ENCODE results near the gene EHF.

Gene EHF

DNA sequence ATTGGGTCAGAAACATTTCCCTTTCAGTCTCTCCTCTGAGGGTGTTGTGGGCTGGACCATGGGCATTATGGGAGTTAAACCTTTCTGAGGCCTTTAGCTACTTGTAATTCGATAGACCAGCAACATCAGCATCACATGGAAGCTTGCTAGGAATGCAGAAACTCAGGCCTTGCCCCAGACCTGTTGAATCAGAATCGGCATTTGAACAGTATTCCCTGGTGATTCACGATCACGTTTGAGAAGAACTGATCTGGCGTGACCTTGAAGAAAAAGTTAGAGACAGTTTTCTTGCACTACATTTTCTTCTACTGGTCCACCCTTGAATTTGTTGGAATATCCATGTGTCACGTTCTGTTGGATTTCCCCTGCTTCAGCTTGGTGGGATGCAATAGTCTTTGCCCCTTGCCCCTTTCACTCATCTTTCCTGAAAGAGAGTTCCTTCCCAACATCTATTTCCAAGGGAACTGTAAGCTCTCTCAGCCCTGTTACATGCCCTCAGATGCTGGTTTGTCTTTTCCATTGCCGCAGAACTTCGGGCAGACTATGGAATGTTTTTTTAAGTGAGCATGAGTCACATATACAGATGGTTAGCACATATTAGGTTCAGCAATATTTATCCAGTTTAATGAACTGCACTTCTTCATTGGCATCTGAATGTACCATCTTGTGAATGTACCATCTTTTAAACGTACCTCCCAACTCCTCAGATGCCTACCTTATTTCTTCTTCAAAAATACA, 23.9 kb downstream of the EHF start:
- peak; percentile 82 for DNase-seq (ENCODE audit: low read depth)

DNA sequence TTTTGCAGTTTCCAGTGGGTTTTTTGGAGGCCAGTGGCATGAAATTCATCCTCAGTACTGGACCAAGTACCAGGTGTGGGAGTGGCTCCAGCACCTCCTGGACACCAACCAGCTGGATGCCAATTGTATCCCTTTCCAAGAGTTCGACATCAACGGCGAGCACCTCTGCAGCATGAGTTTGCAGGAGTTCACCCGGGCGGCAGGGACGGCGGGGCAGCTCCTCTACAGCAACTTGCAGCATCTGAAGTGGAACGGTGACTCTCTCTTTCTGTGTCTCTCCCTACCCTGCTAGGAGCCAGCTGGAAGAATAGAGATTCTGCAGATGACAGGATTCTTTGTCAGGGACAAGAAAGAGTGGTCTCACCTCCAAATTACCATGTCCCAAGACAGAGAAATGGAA, 25.5 kb downstream of the EHF start:
- DNase-seq (ENCODE audit: low read depth), result no peak

DNA sequence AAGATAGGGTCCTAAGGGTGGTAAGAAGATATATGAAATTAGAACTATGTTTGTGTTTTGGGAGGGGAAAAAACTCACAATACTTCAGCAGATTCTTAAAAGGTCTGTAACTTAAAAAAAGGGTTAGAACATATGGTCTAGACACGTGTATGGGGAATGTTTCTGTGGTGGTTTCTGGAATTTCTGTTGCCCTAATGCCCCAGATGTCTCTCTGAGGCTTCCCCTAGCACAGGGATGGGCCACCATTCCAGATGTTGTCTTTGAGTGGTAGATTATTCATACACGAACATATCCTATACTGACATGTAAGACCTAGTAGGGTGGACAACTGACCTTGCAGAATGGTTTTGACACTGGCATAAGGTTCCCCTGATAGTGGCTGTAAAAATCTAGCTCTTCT, 26.2 kb downstream of the EHF start:
- no peak for DNase-seq (ENCODE audit: low read depth)

DNA sequence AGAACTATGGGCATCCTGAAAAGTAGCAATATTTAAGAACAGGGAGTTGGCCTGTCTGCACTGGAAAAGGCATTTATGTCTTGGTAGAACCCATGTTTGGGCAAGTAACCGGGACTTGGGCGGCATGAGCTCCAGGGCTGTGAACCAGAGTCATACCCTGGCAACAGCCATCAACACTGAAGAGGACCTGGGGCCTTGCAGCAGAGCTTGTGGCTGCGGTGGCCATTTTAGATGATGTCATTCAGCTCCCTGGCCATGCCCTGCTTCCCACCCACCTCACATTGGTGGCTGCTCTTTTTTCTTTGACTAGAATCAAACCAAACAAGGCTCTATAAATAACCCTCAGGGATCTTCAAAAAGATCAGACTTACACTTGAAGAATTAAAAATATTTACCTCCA, 26.6 kb downstream of the EHF start:
- DNase-seq (ENCODE audit: low read depth), result no peak

DNA sequence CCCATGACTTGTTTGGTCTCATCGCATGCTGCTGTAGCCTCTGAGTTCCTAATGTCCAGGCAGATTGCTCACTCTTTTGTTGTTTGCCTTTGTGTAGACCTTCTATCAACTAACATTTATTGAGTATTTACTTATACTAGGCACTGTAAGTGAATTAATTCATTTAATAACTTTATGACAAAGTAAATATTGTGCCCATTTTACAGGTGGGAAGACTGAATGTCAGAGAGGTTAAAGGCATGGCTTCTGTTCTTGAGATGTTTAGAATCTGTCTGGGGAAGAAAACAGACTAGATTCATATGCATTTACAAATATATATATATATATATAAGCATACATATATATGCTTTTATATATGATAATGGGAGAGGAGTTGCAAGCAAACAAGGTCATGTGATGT, 27.1 kb downstream of the EHF start:
- no peak for DNase-seq (ENCODE audit: low read depth)

DNA sequence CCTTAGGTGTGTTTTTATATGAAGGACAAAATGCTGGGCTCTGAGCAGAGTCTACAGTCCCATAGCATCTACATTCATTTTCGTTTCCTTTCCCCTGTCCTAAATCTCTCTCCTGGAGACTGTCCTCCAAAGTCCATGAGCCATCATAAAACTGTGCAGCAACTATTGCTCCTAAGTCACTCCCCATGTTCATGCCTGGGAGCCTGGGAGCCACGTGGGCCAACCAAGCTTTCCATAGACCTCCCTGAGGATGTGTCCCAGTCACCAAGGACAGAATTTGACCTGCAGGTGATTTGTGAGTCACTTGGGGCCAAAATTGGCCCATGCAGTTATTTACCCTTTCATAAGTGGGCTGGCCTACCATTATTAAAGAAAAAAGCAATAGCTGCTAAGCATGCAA, 28.7 kb downstream of the EHF start:
- no peak for DNase-seq (ENCODE audit: low read depth)

DNA sequence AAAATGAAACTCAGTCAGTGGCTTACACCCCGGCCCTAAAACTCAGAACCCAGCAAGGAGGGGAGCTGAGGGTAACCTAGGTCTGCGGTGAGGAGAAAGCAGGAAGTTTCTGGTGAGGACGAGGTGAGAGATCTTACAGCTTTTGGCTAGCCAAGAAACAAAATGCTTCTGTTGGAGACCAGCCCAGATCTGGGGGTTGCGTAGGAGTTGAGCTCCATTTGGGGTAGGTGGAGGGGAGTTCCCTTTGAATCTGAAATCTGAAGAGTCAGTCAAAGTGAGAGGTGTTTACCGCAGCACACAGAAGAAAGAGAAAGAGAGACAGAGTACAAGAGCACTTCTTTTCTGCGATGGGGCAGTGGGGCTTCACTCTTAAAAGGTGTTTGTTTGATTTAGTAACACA, 29.6 kb downstream of the EHF start:
- DNase-seq (ENCODE audit: low read depth), result no peak

DNA sequence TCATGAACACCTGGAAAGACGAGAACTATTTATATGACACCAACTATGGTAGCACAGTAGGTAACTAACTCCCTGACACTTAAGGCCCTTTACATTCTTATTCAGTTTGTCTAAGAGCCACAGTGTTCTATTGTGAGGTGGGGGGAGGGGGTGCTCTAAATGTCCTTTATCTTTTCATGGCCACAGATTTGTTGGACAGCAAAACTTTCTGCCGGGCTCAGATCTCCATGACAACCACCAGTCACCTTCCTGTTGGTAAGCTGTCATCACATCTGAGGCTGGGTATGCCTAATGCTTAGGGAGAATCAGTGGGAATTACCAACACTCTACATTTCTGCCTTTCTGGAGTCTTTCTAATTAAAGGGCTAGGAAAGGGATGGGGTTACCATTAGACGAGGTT, 30.7 kb downstream of the EHF start:
- DNase-seq (ENCODE audit: low read depth), result peak; percentile 35

DNA sequence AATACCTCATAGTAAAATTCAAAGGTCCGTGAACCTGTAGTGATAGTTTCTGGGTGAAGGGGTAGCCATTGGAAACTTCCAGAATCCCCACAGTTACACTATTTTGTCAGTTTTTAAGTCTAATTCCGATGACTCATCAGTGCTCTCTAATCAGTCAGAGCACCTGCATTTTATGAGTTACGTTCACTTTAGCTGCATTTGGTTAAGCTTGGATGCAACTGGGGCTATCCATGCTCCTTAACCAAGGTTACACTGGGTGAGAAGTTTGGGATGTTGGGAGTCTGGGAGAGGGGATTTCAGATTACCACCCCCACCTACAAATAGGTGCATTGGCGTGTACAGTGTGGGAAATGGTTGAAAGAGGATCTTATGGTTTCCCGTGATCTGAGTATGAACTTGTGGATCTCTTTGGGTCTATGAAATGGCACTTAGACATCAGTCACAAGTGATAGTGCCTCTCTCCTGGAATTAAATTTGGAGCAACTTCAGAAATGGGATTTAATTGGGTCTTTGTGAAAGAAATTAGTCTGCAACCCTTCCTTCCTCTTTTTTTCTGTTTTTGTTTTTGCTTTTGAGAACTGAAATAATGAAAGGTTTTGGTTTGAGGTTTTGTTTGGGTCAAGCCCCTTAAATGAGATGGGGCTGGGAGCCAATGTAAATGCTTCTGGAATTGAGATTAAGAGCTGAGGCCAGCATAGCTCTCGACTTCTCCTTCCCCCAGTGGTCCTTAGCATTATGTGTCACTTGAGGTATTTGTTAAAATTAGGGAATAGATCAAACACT, 31.5 kb downstream of the EHF start:
- DNase-seq (ENCODE audit: low read depth), result peak; percentile 34

DNA sequence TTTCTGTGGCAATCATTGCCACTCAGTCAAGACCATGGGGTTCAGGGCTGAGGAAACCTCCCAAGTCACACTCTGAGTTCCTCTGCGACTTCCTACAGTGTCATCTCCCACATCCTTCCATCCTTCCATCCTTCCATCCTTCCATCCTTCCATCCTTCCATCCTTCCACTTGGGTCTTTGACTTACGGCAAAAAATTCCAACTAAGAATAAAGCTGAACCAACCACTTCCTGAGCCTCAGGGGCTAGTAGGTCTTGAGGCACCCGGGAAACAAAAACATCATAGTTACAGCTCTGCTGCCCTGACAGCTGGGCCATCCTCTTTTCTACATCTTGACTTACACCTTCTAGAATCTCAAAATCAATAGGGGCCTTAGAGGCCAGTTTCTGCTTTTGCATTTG, 32.1 kb downstream of the EHF start:
- peak; percentile 63 for DNase-seq (ENCODE audit: low read depth)

DNA sequence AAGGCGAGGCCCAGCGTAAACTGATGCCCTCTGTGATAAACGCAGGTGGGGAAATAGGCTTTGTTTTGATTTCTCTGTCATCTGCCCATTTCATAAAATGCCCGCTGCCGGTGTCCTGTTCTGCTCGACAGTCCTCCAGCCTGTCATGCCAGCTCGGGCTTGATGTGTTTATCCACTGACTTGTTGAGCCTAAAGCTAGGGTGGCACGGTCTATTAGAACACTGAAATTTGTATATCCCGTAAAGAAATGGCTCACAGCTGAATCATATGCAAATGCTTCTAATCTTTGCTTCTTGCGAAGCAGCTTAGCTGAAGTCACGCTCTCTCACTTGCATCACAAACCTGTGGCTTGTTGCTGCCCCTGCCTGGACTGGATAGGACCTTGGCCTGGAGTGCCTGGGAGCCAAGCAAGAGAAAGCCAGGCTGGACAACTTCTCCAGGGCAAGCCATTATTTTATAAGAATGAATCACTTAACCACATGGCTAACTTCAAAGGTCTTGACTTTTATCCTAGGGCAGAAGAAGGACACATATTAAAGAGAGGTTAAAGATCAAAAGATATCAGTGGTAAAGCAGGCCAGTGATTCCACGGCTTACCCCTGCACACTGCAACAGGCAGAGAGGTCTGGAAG, 33.1 kb downstream of the EHF start:
- DNase-seq (ENCODE audit: low read depth), result peak; percentile 99

DNA sequence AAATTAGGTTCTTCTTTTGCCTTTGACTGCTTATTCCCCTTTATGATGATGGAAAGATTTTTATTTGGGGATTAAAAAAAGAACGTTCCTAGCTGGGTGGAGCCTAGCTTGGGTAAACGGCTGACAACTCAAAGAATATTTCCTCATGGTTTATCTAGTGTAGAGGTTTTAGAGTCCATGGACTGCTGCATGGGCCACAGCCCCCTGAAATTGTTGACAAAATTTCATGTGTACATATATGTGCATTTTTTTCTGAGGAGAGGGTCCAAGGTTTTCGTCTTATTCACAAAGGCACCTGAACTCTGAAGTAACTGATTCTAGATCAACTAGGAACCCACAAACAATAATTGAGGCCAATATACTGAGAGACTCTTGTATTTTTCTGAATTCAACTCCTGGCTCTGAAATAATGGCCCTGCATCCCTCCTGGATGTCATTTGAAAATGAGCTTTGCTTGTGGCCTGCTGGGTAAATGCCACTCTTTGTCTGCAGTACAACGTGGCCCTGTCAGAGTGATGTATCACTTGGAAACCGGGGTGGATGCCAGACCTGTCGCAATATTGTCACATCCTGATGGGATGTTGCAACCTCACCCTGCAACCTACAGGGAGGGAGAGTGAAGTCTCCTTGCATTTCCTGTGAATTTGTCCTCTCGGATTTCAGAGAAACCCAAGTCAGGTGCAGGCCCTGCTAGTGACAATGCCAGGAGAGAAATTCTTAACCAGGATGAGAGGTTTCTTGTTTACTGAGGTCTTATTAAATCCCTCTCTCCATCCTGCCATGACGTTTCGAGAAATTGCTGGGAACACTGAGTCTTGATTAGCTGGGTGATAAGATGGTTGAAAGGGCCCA, 33.8 kb downstream of the EHF start:
- DNase-seq (ENCODE audit: low read depth), result peak; percentile 81

DNA sequence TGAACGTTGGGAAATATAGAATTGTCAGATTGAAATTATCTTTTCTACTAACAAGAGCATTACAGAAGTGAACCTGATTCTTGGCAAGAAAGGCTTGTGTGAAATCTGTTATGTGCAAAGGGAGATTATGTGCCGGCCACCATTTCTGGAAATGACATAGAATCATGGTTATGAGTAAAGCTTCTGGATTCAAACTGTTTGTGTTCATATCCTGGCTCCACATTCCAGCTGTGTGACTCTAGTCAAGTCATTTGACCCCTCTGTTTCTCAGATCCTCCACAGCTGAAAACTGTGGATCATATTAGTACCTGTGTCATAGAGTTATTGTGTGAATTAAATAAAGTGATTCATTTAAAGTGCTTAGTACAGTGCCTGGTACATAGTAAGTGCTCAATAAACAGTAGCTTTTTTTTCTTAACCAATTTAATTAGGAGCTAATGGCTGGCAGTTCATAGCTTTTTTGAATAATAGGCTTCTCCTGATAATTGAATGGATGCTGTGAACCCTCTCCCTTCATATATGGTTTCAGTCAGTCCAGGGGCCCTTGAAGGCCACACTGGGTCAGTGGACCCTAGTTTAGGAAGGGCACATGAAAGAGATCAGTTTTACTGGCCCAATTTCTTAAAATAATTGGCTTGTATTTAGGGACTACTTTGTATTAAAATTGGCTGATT, 34.6 kb downstream of the EHF start:
- DNase-seq (ENCODE audit: low read depth), result peak; percentile 96

DNA sequence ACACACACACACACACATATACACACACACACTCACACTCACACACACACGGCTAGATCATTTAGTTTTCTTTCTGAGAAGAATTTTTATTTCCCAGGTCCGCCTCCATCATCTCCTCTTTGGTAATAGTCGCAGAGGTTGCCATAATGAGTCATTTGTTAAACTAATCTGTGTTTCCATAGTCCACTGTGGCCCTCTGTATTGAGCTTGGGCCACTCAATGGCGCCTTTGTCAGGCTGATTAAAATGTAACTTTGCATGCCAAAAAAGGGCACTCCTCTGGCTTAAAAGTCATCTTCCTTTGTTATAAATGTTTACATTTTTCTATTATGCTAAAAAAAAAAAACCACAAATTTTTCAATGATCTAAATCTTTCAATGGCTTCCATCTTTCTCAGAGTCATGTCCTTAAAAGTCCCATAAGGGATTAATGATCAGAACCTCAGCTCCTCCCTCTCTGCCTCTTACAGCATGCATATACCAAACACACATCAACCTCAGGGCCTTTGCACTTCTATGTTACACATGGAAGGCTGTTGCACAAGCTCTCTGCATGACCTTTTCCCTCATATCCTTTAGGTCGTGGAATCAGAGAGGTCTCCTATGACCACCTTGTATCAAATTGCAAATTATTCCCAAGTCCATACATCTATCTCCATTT, 35.3 kb downstream of the EHF start:
- DNase-seq (ENCODE audit: low read depth), result peak; percentile 28

DNA sequence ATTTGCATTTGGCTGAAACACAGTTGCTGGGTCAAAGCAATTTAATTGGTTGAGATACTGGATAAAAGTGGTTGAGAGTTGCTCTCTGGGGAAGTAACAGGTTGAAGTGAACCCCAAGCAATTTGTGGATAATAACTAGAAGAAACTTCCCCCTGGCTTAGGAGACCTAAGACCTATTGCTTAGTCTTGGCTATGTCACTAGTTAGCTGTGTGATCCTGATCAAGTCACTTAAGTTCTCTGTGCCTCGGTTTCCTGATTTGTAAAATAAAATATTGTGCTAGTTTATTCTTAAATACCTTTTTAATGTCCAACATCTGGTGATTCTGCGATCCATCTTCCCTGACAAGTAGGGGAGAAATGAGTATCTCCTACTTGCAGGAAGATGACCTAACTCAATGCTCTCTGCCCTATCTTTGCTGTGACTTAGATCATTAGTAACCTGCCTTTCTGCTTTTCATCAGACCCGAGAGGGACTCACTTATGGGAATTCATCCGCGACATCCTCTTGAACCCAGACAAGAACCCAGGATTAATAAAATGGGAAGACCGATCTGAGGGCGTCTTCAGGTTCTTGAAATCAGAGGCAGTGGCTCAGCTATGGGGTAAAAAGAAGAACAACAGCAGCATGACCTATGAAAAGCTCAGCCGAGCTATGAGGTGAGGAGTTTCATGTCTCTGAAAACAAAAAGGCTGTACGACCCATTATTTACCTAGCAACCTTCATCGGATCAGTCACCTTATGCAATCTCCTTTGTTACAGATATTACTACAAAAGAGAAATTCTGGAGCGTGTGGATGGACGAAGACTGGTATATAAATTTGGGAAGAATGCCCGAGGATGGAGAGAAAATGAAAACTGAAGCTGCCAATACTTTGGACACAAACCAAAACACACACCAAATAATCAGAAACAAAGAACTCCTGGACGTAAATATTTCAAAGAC, 37.5 kb downstream of the EHF start:
- no peak for DNase-seq (ENCODE audit: low read depth)

DNA sequence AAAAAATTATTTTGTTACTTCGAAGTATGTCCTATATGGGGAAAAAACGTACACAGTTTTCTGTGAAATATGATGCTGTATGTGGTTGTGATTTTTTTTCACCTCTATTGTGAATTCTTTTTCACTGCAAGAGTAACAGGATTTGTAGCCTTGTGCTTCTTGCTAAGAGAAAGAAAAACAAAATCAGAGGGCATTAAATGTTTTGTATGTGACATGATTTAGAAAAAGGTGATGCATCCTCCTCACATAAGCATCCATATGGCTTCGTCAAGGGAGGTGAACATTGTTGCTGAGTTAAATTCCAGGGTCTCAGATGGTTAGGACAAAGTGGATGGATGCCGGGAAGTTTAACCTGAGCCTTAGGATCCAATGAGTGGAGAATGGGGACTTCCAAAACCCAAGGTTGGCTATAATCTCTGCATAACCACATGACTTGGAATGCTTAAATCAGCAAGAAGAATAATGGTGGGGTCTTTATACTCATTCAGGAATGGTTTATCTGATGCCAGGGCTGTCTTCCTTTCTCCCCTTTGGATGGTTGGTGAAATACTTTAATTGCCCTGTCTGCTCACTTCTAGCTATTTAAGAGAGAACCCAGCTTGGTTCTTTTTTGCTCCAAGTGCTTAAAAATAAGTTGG, 38.3 kb downstream of the EHF start:
- no peak for DNase-seq (ENCODE audit: low read depth)

DNA sequence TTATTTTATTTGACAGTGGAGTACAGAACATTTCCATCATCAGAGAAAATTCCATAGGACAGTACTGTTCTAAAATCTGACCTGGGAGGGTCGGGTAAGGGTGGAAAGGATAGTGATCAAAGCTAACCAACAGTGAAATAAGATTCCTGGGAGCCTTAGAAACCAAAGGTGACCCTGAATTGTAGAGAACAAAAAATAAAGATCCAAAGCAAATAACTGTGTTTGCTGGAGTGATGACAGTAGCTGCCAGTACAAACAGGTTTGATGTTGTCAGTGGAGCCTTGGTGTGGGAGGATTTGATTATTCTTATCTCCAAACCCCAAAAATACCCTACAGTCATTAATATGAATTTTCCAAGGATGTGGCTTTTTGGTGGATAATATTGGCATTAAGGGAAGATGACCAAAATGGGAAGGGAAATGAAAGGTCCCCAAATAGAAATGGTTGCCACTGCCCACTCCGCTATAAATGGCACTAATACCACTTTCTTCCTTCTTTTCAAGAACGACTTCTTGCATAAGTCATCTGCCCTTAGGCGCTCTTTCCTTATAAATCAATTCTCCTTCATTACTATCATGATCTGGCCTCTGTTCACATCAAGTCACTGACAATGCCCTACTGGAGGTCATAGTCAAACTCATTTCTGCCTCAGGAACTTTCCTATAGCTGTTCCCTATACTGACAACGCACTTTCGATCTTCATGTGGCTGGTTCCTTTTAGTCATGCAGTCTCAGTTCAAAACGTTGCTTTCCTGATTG, 44.4 kb downstream of the EHF start:
- no peak for DNase-seq (ENCODE audit: low read depth)

DNA sequence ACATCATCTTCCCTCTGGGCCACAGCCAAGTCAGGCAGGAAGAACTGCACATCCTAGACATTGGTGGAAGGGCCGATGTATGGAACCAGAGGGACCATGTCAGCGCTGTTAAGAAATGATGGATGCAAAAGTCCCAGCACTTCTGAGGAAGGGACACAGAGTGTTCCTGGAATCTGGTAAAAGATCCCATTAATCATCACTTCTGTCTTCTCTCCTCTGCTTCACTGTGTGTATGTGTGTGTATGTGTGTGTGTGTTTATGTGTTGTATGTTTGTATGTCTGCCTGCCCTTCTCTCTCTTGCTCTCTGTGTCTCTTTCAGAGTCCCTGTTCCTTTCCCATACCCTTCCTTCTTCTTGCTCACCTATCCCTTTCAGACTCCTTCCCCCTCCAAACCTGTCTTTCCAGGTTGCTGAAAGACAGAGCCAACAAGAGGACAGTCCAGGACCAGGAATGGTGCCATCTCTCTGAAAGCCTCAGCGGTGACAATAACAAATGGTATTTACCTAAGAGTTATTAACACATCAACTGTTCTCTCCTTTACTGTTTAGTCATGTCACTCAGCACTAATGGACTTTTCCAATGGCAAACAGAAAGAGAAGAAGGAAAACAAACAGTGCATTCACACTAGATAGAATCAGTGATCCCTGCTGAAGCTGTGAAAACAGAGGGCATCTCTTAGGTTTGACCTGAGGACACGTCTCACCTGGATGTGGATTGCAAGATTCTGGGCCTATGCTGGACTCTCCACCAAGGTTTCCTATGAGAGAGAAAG, 47.1 kb downstream of the EHF start:
- DNase-seq (ENCODE audit: low read depth), result no peak
